ENCODE data around the gene DMXL1.

Gene DMXL1, protein sequence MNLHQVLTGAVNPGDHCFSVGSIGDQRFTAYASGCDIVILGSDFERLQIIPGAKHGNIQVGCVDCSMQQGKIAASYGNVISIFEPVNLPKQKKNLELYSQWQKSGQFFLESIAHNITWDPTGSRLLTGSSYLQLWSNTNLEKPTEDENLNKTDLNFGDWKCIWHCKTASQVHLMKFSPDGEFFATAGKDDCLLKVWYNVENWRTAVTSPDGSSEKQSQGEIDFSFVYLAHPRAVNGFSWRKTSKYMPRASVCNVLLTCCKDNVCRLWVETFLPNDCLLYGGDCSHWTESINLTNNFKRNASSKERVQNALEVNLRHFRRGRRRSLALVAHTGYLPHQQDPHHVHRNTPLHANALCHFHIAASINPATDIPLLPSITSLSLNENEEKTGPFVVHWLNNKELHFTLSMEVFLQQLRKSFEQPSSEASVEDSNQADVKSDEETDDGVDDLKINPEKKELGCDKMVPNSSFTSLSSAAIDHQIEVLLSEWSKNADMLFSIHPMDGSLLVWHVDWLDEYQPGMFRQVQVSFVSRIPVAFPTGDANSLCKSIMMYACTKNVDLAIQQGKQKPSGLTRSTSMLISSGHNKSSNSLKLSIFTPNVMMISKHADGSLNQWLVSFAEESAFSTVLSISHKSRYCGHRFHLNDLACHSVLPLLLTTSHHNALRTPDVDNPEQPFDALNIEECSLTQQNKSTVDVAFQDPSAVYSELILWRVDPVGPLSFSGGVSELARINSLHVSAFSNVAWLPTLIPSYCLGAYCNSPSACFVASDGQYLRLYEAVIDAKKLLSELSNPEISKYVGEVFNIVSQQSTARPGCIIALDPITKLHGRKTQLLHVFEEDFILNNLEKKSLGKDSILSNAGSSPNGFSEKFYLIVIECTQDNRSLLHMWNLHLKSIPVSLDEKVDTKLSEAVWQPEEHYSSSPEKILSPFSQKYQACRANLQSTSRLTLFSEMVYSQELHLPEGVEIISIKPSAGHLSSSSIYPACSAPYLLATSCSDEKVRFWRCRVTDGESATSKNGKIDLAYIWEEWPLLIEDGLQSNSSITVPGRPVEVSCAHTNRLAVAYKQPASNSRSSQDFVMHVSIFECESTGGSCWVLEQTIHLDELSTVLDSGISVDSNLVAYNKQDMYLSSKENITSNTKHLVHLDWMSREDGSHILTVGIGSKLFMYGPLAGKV (N-terminal part only)

DNA sequence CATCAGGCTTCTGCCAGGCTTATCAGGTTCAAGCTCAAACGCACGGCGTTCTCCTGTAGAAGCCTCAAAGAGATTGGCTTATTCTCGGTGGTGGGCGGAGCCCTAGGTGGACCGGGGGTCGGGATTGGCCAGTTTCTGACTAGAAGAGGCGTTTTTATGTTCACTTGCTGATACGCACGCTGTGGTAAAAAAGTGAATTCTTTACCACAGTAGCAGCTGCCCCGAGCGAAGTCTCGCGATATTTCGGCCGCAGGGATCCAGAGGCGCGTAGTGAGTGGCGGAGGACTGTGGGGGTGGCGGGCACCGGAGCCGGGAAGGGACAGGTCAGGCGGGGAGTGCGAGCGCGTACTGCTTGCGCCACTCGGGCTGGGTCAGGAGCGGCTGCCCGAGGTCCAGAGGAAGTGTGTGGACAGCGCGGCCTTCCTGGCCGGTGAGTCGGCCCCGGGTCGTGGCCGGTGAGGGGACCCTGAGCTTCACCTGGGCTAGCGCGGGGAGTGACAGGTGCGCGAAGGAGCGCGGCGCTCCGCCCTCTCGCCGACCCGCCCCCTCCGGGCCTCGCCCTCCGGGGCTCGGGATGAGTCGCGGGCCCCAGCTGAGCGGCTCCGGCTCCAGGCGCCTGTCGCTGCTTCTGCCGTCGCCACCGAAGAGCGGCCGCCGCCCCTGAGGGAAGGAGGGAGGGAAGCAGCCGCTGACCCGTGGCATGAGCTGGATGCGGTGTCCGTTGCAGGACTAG is at the start of gene DMXL1:
TSS of gene DMXL1 (plus strand) at position 260 of the 733 bp plus-strand sequence. CDS start 483 bp downstream, outside the sequence.
- peak; percentile 76 for DNase-seq

DNA sequence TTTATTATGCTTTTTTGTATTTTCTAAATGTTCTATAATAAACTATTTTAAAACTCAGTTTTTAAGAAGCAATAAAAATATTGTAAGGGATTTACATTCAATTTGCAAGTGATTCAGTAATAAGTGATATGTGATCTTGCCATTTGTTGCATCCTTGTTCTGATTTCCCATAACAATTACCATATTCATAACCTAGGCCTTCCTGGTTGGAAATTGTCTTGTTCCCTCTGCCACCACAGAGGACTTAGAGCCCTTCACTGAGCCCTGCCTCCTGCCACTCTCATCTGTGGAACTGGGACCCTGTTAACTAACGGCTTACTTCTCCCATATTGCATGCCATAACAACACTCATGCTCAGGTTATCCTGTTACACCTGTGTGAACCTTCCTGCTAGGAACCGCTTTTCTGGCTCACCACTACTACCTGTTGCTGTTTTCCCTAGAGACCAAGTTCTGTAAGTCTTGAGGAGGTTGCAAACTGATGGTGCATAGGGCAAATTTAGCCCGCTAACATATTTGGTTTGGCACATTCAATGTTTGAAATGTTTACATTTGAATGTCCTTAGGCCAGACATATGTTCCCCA is 49.6 kb upstream of the DMXL1 start:
- no peak for DNase-seq

DNA sequence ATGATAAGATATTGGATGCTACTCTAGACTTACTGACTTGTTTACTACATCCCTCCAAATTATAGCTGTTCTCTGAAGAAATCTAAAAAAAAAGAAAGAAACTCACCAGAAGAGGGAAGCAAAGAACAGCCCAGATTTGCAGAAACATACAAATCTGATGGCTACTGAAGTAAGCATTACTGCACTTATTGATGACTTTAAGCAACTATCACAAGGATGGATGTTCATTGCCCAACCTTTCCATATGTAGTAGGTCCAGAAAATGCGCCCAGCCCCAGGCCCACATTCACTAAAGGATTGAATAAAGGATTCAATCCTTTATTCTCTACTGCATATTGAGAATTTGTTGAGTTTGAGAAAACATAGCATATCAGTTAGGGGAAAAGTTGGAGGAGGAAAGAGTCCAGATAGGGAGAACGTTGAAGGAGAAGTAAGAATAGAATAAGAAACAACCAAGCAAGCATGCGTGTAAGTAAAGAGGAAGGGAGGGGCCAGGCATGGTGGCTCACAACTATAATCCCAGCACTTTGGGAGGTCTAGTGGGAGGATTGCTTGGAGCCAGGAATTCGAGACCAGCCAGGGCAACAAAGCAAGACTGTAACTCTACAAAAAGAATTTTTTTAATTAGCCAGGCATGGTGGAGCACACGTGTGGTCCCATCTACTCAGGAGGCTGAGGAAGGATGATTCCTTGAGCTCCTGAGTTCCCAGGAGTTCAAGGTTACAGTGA is 48.7 kb upstream of the DMXL1 start:
- no peak for DNase-seq

DNA sequence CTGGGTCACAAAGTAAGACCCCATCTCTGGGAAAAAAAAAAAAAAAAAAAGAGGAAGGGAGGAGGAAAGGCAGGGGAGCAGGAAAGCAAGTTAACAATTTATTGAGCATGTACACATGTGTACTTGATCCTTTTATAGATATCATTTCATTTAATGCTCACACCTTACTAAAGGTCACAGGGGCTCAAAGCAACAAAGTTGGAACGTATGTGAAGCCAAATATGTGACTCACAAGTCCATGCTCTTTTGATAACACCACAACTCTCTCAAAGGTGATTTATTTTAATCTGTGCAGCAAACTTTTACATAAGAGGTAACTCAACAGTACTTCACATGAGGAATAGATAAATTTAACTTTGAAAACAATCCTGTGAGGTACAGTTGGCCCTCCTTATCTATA is 48.1 kb upstream of the DMXL1 start:
- no peak for DNase-seq

DNA sequence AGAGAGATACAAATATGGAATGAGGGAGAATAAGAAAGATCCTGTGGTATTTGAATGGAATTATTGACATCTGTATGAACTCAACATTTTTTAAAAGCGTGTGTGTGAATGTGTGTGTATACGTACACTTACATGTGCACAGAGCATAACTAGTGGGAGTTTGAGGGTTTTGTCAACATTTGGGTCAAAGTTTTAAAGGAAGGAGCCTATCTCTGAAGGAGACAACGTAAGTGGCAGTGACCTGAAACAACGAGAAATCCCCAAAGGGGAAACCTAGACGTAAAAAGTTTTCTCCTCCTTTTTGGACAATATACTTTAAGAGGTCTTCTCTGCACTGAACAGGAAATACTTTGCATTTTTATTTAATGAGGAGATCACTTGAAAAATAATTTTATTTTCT is 42.3 kb upstream of the DMXL1 start:
- DNase-seq: no peak

DNA sequence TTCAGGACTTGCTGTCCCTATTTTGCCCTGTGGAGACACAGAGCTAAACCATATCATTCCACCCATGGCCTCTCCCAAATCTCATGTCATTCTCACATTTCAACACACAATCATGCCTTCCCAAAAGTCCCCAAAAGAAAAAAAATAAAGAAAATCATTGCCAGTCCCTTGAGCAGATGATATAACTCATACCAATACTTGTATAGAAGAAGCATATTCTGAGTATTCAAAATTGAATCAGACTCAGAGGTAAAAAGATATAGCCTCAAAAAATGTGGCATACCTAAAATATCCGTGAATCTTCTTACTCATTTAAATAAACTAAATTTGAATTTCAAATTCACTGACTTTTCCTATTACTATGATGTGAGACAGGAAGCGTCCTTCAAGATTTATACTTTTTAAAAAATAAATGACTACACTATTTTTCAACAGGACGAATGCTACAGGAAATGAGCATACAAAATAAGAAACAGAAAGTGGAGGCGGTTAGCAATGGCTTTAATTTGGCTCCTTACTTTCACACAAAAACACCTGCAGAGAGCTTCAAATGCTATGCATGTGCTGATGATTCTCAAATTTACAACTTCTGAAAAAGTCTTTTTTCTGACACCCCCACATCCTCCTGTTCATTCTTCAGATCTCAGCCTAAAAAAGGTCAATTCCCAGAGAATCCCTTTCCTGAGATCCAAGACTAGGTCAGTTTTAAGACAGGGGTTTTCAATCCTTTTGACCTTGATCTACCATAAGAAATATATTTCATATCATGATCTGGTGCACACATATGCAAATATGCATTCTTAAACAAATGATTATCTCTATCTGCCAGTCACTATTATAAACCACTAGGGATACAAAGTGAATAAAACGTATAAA is 39.6 kb upstream of the DMXL1 start:
- DNase-seq: no peak

DNA sequence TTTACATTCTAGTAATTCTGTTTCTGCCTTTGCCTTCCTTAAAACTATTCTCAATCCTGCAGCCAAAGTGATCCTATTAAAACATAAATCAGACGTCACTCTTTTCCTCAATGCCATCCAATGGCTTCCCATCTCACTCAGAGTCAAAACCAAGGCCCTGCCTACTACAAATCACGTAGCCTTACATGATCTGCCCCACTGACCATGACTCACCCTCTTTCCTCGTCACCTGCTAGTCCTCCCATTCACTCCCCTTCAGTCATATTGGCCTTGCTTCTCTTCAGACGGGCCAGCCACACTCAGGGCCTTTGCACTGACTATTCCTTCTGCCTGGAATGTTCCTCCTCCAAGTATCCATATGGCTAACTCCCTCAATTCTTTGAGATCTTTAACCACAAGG is 39.0 kb upstream of the DMXL1 start:
- no peak for DNase-seq

DNA sequence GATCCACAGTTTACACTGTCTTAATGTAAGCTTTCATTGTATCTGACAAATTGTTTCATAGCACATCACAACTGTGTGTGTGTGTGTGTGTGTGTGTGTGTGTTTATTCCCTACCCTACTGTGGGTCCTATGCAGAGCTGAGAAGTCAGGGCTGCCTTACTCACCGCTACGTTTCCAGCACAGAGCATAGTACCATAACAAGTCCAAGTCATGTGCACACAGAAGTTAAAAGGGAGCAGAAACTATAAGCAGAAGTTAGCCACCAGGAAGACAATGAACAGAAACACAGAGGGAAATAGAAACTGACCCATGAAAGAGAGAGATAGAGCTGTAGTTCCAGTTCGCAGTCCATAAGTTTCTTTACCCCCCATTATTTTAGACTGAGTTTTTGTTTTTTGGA is 38.2 kb upstream of the DMXL1 start:
- no peak for DNase-seq

DNA sequence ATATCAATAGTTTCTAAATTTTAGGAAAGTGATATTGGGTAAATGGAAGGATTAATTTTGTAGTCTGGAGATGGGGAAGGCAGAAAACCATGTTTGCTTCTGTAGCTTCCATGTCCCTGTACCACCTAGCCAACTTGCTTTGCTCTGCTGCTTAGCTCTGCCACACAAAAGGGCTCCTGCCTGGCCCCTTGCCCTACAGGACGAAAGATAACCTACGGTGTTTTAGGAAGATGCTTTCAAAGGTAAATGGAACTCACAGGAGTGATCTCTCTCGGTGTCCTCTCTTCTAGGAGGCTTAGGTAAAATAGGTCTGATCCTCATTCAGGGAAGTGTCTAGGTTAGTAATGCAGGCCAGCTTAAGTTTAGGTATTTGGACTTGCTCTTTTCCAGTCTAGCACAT is 37.8 kb upstream of the DMXL1 start:
- no peak for DNase-seq

DNA sequence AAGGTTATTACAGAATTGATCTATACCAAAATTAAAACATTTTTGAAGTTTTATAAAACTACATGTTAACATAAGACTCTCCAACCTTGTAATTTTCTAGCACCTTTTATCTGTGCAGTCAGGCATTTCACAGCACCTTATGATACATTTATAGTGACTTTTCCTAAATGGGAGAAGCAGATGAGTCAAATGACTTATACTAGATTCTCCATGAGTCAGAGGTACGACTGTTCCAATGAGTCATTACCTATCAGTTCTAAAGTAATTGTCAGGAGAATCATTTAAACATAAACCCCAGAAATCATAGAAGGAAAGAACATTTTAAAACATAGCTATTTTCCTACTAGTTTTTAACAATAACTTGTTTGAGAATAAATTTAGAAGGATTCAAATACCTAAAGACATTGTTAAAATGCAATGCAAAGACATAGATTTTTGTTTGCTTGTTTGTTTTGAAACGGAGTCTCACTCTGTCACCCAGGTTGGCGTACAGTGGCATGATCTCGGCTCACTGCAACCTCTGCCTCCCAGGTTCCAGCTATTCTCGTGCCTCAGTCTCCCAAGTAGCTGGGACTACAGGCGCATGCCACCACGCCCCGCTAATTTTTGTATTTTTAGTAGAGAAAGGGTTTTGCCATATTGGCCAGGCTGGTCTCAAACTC is 34.7 kb upstream of the DMXL1 start:
- no peak for DNase-seq

DNA sequence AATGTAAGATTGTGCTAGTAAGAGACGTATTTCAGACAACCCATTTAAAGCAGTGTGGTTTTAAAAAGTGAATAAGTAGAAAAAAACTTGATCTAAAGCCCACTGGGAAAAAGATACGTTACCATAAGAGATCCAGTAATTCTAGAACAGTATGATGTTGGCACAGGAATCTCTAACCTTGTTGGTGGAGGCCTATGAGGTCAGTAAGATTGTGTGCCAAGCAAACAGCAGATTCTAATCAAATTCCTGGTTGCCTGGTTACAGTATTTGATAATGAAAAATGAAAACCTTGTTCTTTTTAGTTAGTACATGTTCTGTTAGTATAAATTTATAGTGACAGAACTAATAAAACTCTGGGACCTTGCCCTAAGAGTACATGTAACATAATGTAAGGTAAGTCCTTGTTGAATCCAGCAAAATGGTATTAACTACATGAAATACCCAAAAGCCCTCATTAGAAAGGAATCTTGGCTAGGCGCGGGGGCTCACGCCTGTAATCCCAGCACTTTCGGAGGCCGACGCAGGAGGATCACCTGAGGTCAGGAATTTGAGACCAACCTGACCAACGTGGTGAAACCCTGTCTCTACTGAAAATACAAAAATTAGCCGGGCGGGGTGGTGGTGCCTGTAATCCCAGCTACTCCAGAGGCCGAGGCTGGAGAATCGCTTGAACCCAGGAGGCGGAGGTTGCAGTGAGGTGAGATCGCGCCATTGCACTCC is 33.2 kb upstream of the DMXL1 start:
- DNase-seq: no peak

DNA sequence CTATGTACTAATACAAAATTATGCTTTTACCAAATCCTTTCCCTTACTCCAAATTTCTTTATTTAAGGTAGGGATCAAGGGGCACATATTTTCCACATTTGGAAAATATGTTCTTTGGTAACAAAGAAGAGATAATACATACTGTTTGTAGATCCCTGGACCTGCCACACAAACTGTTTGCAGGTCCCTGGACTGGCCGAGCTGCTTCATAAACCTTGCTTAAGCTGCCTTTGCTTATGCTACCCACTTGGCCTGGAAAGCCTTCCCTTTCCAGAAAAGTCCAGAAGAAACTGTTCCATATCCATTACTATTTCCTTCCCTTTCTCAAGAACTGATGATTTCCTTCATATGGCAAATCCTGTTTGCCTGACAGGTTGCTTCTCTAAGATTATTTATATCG is 22.6 kb upstream of the DMXL1 start:
- no peak for DNase-seq

DNA sequence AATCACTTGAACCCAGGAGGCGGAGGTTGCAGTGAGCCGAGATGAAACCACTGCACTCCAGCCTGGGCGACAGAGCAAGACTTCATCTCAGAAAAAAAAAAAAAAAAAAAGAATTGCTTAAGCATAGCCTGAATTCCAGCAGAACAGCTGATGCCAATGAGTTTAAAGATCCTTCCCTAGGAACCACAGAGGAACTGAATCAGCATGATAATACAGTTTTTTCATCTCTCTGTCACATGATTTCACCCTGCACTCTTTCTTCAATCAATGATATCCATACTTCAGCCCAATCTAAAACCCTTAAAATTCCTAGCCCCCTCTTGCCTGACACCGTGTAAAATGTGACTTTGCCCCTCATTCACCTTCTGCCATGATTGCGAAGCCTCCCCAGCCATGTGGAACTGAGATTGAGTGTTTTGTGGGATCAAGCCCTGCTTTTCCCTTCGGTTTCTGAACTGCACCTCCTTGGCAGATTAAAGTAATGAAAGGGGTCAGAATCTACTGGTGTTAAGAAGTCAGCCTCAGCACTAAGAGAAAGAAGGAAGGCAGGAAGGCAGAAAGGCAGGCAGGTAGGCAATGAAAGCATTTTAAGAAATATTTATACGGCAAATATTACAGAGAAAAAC is 20.9 kb upstream of the DMXL1 start:
- no peak for DNase-seq

DNA sequence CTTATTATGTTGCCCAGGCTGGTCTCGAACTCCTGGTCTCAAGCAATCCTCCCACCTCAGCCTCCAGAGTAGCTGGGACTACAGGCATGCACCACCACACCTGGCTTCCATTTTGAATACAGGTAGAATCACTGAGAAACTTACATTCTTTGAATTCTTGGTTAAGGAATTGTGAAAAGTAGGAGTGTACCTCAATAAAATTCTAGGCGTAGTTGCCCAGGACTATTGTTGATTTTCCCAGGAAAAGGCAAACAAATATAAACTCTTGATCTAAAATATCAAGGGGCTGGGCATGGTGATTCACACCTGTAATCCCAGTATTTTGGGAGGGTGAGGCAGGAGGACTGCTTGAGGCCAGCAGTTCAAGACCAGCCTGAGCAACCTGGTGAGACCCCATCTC is 16.8 kb upstream of the DMXL1 start:
- no peak for DNase-seq

DNA sequence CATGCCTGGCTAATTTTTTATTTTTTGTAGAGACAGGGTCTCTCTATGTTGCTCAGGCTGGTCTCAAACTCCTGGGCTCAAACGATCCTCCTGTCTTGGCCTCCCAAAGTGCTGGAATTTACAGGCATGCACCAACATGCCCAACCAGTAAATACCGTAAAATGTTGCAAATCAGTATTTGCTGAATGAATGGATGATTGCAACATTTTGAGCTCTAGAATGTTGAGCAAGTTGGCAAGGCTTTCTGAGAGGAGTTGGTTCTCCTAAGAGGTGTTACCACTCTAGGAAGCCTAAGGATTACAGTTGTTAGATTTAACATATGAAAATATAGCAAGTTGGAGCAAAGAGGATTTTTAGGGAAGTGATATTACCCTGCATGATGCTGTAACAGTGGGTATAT is 15.6 kb upstream of the DMXL1 start:
- no peak for DNase-seq

DNA sequence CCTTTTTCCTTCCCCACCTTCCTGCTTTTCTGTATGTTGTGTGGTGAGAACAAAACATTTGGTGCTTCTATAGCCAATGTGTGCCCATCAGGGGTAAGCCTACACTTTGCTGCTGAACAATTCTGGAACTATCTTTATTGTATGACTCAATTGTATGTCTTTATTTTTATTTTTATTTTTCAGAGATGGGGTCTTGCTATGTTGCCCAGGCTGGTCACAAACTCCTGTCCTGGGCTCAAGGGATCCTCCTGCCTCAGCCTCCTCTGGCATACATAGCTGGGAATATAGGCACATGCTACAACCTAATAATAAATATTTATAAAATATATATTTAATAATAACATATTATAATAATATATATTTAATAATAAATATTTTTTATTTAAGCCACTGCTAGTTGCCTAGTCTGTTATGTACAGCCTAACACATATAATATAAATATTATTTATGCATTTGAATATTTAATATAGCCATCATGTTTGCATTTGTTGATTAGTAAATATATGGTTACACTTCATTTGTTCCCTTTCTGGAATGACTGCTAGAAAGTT is 11.8 kb upstream of the DMXL1 start:
- DNase-seq: no peak

DNA sequence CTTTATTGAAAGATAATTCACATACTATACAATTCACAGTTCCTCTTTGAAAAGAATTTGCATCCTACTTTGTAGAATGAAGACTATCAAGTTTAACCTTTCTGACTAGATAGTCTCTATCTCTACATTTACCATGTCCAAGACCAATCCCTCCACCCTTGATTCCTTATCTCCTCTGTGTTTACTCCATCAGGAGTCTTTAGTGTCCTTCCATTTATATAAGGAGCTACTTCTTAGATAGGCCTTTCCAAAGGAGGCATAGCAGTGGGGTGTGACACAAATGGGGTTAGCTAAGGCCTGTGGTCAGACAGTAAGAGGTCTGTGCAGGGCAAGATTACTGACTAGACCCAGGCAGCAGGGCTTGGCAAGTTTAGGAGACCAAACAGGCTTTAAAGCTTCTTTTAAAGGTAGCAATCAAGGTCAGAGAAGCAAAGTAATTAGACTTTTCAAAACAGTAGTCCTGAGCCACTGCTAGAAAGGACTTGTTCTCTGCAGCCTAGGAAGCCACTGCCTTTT is 11.1 kb upstream of the DMXL1 start:
- DNase-seq: no peak

All from cortex of kidney (tissue), 1 donor.